IMR-90 (cell line): ENCODE data around the gene PPP1R14B. TPM values are rescaled to one million over a fixed set of nuclear protein-coding genes. Genes with fewer than 3 reads are reported as not detected.

ENCODE experiments used
- ATAC-seq: fragments of 200-7000 bp; cut with Tn5 transposase; 2 replicates; pipeline ENCODE4 v1.9.1; 2020; ENCODE audit warnings: low read depth, mild to moderate bottlenecking, moderate library complexity
- BruUV-seq: library from RNA; stranded (reverse); fragments of 400-500 nt; replicated peaks from 2 replicates; lab custom pipeline; 2021; lab: Mats Ljungman, UMichigan
- CTCF ChIA-PET: fragments of 300-600 bp; formaldehyde crosslinking; extraction: SDS; loops from one replicate; lab custom pipeline; 2021; ENCODE audit warnings: antibody characterized with exemption; lab: Yijun Ruan, JAX
- POLR2A ChIA-PET: fragments of 300-600 bp; sonication (Branson Sonifier 250); formaldehyde crosslinking; loops from one replicate; lab custom pipeline; 2022; ENCODE audit warnings: antibody characterized with exemption; ENCODE audit not compliant: unreplicated experiment; lab: Charles Lee
- DNase-seq: peaks from one replicate; pipeline ENCODE4 v3.0.0; 2013
- H2AFZ ChIP-seq: replicated peaks from 2 replicates; pipeline ENCODE3; 2013; ENCODE audit warnings: low read length, mild to moderate bottlenecking; ENCODE audit not compliant: poor library complexity
- H2AK5ac ChIP-seq: 2 replicates; pipeline ENCODE4 v1.6.1; 2013; ENCODE audit warnings: low read depth, low read length, inconsistent platforms
- H2AK9ac ChIP-seq: replicated peaks from 2 replicates; pipeline ENCODE3; 2013; ENCODE audit warnings: mild to moderate bottlenecking, low read depth, low read length, moderate library complexity; ENCODE audit not compliant: poor library complexity
- H2BK120ac ChIP-seq: 2 replicates; pipeline ENCODE4 v1.6.1; 2013; ENCODE audit warnings: low read depth, low read length, inconsistent platforms
- H2BK15ac ChIP-seq: 3 replicates; pipeline ENCODE4 v1.6.1; 2013; ENCODE audit warnings: low read depth, low read length, inconsistent platforms
- H2BK20ac ChIP-seq: 2 replicates; pipeline ENCODE4 v1.6.1; 2013; ENCODE audit warnings: low read depth, mild to moderate bottlenecking, inconsistent platforms, low read length, moderate library complexity
- H2BK5ac ChIP-seq: 2 replicates; pipeline ENCODE4 v1.6.1; 2013; ENCODE audit warnings: mild to moderate bottlenecking, low read depth, low read length, inconsistent platforms; ENCODE audit not compliant: poor library complexity, severe bottlenecking
- H3K14ac ChIP-seq: replicated peaks from 2 replicates; pipeline ENCODE4 v1.6.1; 2013; ENCODE audit warnings: low read depth, low read length, inconsistent platforms
- H3K18ac ChIP-seq: 2 replicates; pipeline ENCODE4 v1.6.1; 2013; ENCODE audit warnings: low read depth, low read length, control low read depth
- H3K23ac ChIP-seq: 2 replicates; pipeline ENCODE4 v1.6.1; 2013; ENCODE audit warnings: low read depth, low read length, inconsistent platforms
- H3K27ac ChIP-seq: 2 replicates; pipeline ENCODE4 v1.5.1; 2013; ENCODE audit warnings: mild to moderate bottlenecking, control low read depth, low read length; ENCODE audit not compliant: insufficient read depth
- H3K27me3 ChIP-seq: 2 replicates; pipeline ENCODE4 v1.6.1; 2013; ENCODE audit warnings: low read length; ENCODE audit not compliant: control insufficient read depth, insufficient read depth
- H3K36me3 ChIP-seq: 2 replicates; pipeline ENCODE4 v1.6.1; 2013; ENCODE audit warnings: low read length, mixed read lengths; ENCODE audit not compliant: control insufficient read depth, insufficient read depth
- H3K4ac ChIP-seq: 2 replicates; pipeline ENCODE4 v1.6.1; 2013; ENCODE audit warnings: low read depth, low read length, inconsistent platforms
- H3K4me1 ChIP-seq: 2 replicates; pipeline ENCODE4 v1.6.1; 2013; ENCODE audit warnings: low read length, mixed read lengths; ENCODE audit not compliant: control insufficient read depth, insufficient read depth
- H3K4me2 ChIP-seq: 2 replicates; pipeline ENCODE4 v1.6.1; 2013; ENCODE audit warnings: low read depth, mild to moderate bottlenecking, control low read depth, low read length, moderate library complexity
- H3K4me3 ChIP-seq: 2 replicates; pipeline ENCODE4 v1.5.1; 2013; ENCODE audit warnings: low read depth, mild to moderate bottlenecking, control low read depth, low read length, moderate library complexity; ENCODE audit not compliant: insufficient read depth
- H3K56ac ChIP-seq: 2 replicates; pipeline ENCODE4 v1.6.1; 2013; ENCODE audit warnings: low read length, inconsistent platforms; ENCODE audit not compliant: insufficient read depth; ENCODE audit errors: extremely low read depth
- H3K79me1 ChIP-seq, 2 experiments: 2 replicates each; pipeline ENCODE4 v1.6.1; 2013; ENCODE audit warnings: low read length in 2 of 2, inconsistent platforms in 1 of 2, low read depth in 1 of 2
- H3K9ac ChIP-seq: 2 replicates; pipeline ENCODE4 v1.6.1; 2013; ENCODE audit warnings: low read depth, low read length, control low read depth
- H3K9me1 ChIP-seq: 2 replicates; pipeline ENCODE4 v1.6.1; 2013; ENCODE audit warnings: low read length, inconsistent platforms; ENCODE audit not compliant: insufficient read depth
- H3K9me3 ChIP-seq: 2 replicates; pipeline ENCODE4 v1.6.1; 2013; ENCODE audit warnings: low read length; ENCODE audit not compliant: control insufficient read depth, insufficient read depth
- H4K20me1 ChIP-seq: 2 replicates; pipeline ENCODE4 v1.6.1; 2013; ENCODE audit warnings: low read length, inconsistent platforms; ENCODE audit not compliant: insufficient read depth
- H4K5ac ChIP-seq: 2 replicates; pipeline ENCODE4 v1.6.1; 2013; ENCODE audit warnings: mild to moderate bottlenecking, low read depth, low read length, control low read depth
- H4K8ac ChIP-seq, 2 experiments: 2 replicates each; pipeline ENCODE4 v1.6.1; 2013; ENCODE audit warnings: low read depth in 2 of 2, low read length in 2 of 2, control low read depth in 1 of 2, inconsistent platforms in 1 of 2
- H4K91ac ChIP-seq: 2 replicates; pipeline ENCODE4 v1.6.1; 2013; ENCODE audit warnings: low read depth, low read length, inconsistent platforms; ENCODE audit not compliant: insufficient read depth
- BHLHE40 ChIP-seq: fragments of 150-350 bp; IDR thresholded peaks from 2 replicates; pipeline ENCODE4 v1.6.1; 2016; ENCODE audit warnings: mild to moderate bottlenecking, low read depth, low read length
- CEBPB ChIP-seq: IDR thresholded peaks from 2 replicates; pipeline ENCODE4 v1.6.1; 2012; ENCODE audit warnings: low read depth, low read length, improper control_type of control experiment
- FOS ChIP-seq: fragments of 150-350 bp; IDR thresholded peaks from 2 replicates; pipeline ENCODE4 v1.6.1; 2016; ENCODE audit warnings: low read depth, low read length
- MXI1 ChIP-seq: IDR thresholded peaks from 2 replicates; pipeline ENCODE4 v1.6.1; 2012; ENCODE audit warnings: low read depth, mild to moderate bottlenecking, low read length, moderate library complexity, borderline replicate concordance
- NFE2L2 ChIP-seq: fragments of 150-350 bp; IDR thresholded peaks from 2 replicates; pipeline ENCODE4 v1.6.1; 2016; ENCODE audit warnings: low read depth, mild to moderate bottlenecking, low read length
- WGBS, 2 experiments: methylation state at CpG; one replicate each; pipeline versions ENCODE4 v1.1.5 to v1.1.7; 2013; ENCODE audit warnings: missing lambda C conversion rate in 2 of 2; ENCODE audit not compliant: insufficient read length in 1 of 2; ENCODE audit errors: extremely low coverage in 2 of 2; 5-methylcytosine and 5-hydroxymethylcytosine counted together
- dilution Hi-C: fragments of 300-500 bp; cut with HindIII; formaldehyde crosslinking; loops from one replicate; pipeline ENCODE4 v1.14.3; 2018; ENCODE audit warnings: low sequenced_read_pairs; ENCODE audit not compliant: unreplicated experiment
- in situ Hi-C: fragments of 300-500 bp; cut with MboI; formaldehyde crosslinking; loops from 3 replicates; pipeline ENCODE4 v1.14.3; 2019; ENCODE audit warnings: low sequenced_read_pairs, inconsistent platforms, mixed read lengths
- intact Hi-C: fragments of 100-400 bp; cut with micrococcal nuclease; formaldehyde crosslinking; loops from 2 replicates; pipeline ENCODE4 v1.10.0; 2022
- polyA plus RNA-seq, 3 experiments: library from polyadenylated mRNA; depleted of rRNA; stranded (reverse); fragments of >200 nt; gene quantifications; 2 replicates each; pipeline ENCODE4 v1.2.3, GENCODE V29; 2012; ENCODE audit warnings: low replicate concordance in 1 of 3
- total RNA-seq: library from RNA; depleted of rRNA; stranded (reverse); fragments of >200 nt; gene quantifications from 2 replicates; pipeline ENCODE4 v1.2.3, GENCODE V29; 2012
- TF ChIP-seq, protein P1 (sequence below): fragments of 150-350 bp; IDR thresholded peaks from 2 replicates; pipeline ENCODE4 v1.6.1; 2017; ENCODE audit warnings: mild to moderate bottlenecking, antibody characterized with exemption, low read length, low read depth

PPP1R14B gene
- total and polyA plus RNA-seq, 2 of the 4 experiments (the other 2 are of a cell fraction): 176 to 257 TPM

DNA sequence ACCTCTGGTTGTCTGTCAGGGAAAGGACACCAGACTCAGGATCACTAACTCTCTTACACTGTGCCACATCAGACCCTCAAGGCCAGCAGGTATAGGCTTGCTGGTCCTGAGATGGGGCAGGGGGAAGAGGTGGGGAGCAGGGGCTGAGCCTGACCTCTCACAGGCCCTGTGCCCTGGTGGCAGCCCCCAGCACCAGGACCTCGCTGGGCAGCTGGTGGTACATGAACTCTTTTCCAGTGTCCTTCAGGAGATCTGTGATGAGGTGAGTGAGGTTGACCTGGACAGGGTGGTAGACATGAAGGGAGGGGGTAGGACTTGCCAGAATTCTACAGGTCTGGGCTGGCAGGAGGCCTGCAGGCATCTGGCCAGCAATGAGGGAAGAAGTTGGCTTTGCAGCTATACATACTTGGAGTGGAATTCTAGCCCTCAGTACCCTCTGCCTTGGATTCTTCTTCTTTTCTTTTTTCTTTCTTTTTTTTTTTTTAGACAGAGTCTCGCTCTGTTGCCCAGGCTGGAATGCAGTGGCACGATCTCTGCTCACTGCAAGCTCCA is 19.3 kb downstream of the PPP1R14B start:
- Histone ChIP-seq H3K56ac (no peak overlapping the region; the same call in 1 of the 2 replicates), H3K27me3 (no peaks in the 10 kb centered on the region), H3K4me1 (peaks cover 20% of the 10 kb centered on the region), H3K23ac (peak overlapping the region; percentile 23), H4K8ac (no peak overlapping the region), H3K9me3 (no peaks in the 10 kb centered on the region), H3K4me2 (peak overlapping the region; percentile 94), H3K4ac (peak overlapping the region; percentile 92; the same call in 1 of the 2 replicates), H2BK120ac (no peak overlapping the region), H3K9me1 (peaks cover 19% of the 10 kb centered on the region), H3K4me3 (no peak overlapping the region), H4K5ac (peak overlapping the region; percentile 19; the same call in 1 of the 2 replicates), H2BK15ac (no peak overlapping the region), H2AFZ (peak overlapping the region; percentile 99), H2BK20ac (no peak overlapping the region), H4K91ac (peak overlapping the region; percentile 4; the same call in 1 of the 2 replicates), H2AK5ac (peak overlapping the region; percentile 94), H2BK5ac (no peak overlapping the region), H2AK9ac (peak overlapping the region; percentile 89), H4K20me1 (no peaks in the 10 kb centered on the region; the same call in 1 of the 2 replicates), H3K27ac (no peak overlapping the region; the same call in 1 of the 2 replicates), H3K14ac (peak overlapping the region; percentile 88), H3K9ac (peak overlapping the region; percentile 62; the same call in 1 of the 2 replicates), H3K36me3 (peaks cover 5% of the 10 kb centered on the region), H3K79me1 (peaks cover 26 to 72% of the 10 kb centered on the region in 2 experiments), H3K18ac (no peak overlapping the region)
- TF ChIP-seq NFE2L2 (no peak), CEBPB (no peak), BHLHE40 (no peak), MXI1 (no peak), FOS (no peak)
- TF ChIP-seq, protein P1, sequence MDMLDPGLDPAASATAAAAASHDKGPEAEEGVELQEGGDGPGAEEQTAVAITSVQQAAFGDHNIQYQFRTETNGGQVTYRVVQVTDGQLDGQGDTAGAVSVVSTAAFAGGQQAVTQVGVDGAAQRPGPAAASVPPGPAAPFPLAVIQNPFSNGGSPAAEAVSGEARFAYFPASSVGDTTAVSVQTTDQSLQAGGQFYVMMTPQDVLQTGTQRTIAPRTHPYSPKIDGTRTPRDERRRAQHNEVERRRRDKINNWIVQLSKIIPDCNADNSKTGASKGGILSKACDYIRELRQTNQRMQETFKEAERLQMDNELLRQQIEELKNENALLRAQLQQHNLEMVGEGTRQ: no peak
- no CpG with 5 or more reads among the region's 3 CpGs for WGBS, 2 experiments
- ChIA-PET POLR2A (no interaction called here), CTCF (no interaction called here)
- no TSS peak for BruUV-seq
- in situ Hi-C loops (no loop called here), intact Hi-C loops (no loop called here), dilution Hi-C loops (no loop called here)
- ATAC-seq (no peak), DNase-seq (no peak)
